T-helper 17 cell (primary cell): ENCODE data around the gene PDIA5. TPM values are rescaled to one million over a fixed set of nuclear protein-coding genes. Genes with fewer than 3 reads are reported as not detected.

Experiments used
- ATAC-seq: fragments of 150-1000 bp; cut with Tn5 transposase; 2 replicates; pipeline ENCODE4 v1.10.0; 2021; ENCODE audit warnings: mild to moderate bottlenecking, moderate library complexity
- DNase-seq, 3 donors: peaks; one replicate each; pipeline versions ENCODE4 v3.0.0 to v3.0.0-alpha.2; 2020 to 2021
- H3K9me3 ChIP-seq: one replicate; pipeline ENCODE4 v1.7.0; 2013; ENCODE audit warnings: low read length, mild to moderate bottlenecking; ENCODE audit not compliant: control insufficient read depth, poor library complexity, severe bottlenecking
- H3K27ac Mint-ChIP-seq: one replicate; pipeline ENCODE4 v1.8.0; 2022; ENCODE audit warnings: mild to moderate bottlenecking, moderate library complexity, mixed read lengths
- H3K27me3 Mint-ChIP-seq: one replicate; pipeline ENCODE4 v1.8.0; 2022; ENCODE audit warnings: mixed read lengths
- H3K36me3 Mint-ChIP-seq: one replicate; pipeline ENCODE4 v1.8.0; 2022; ENCODE audit warnings: low read depth, mixed read lengths
- H3K4me1 Mint-ChIP-seq: one replicate; pipeline ENCODE4 v1.8.0; 2022; ENCODE audit warnings: mild to moderate bottlenecking, mixed read lengths
- H3K4me3 Mint-ChIP-seq: one replicate; pipeline ENCODE4 v1.8.0; 2022; ENCODE audit warnings: mild to moderate bottlenecking, moderate library complexity, mixed read lengths
- total RNA-seq, 4 donors: library from RNA in 2 of 4; stranded (reverse) in 2 of 4; gene quantifications; one replicate each; pipeline ENCODE4 v1.2.3 and lab custom pipeline; 2022 to 2026

PDIA5 gene
- total RNA-seq, 2 donors from 2014 or later, result 4.6 to 6.2 TPM

DNA sequence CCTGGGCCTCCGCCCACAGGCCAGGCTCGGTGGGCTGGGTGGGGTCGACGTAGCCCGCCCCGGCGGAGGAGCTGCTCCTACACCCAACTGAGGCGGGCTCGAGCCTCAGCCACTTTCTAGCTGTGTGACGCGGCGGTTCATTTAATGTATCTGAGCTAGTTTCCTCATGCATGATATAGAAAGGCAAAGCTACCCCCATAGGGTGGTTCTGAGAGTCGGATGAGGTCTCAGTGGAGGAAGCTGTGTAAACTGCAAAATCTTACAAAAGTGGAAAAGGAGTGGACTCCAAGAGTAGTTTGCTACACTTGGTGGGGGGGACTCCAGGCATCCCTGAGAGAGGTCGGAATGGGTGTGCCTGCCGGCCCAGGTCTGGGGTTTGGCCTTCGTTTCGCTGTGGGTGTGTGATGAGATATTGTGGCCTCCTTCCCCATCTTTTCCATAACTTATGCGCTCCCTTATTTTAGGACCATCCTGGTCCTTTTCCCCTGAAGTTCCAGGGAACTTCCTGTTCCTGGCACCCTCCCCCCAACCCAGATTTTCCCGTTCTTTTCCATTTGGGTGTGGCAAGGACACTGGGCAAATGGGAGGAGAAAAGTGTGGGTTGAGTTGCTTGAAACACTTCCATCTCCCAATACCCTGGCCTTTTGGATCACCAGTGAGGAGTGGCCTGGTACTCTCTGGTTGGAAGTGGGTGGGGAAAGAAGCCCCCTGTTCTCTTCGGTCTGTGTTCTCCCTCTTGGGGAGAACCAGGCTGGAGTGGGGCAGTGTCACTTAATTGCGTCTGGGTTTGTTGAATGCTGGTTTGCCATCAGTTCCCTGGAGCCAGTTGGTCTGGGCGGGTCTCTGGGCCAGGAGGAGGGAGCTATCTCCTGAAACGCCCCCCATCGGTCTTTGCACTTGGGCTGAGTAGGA lies 1.1 kb downstream of the PDIA5 start:
- no peak overlapping the region for H3K27ac Mint-ChIP-seq
- H3K27me3 Mint-ChIP-seq, result no peaks in the 10 kb centered on the region
- H3K4me1 Mint-ChIP-seq, result peaks cover 26% of the 10 kb centered on the region
- H3K36me3 Mint-ChIP-seq, result no peaks in the 10 kb centered on the region
- H3K9me3 ChIP-seq, result no peaks in the 10 kb centered on the region
- H3K4me3 Mint-ChIP-seq, result peak overlapping the region; percentile 84
- peak; percentile 31 for ATAC-seq
- no peak for DNase-seq

- Mint-ChIP-seq H3K36me3 (no peaks in the 10 kb centered on the region), H3K4me1 (peaks cover 28% of the 10 kb centered on the region), H3K27me3 (no peaks in the 10 kb centered on the region), H3K4me3 (peak overlapping the region; percentile 84), H3K27ac (no peak overlapping the region)
- no peak for ATAC-seq
- DNase-seq, result no peak
- no peaks in the 10 kb centered on the region for H3K9me3 ChIP-seq
Measured at GRCh38 chr3:123068601-123069381, 2.0 kb downstream of the PDIA5 start.

GRCh38 chr3:123070510-123070909 lies 3.7 kb downstream of the PDIA5 start:
- Mint-ChIP-seq H3K27ac (no peak overlapping the region), H3K27me3 (no peaks in the 10 kb centered on the region), H3K4me1 (peaks cover 25% of the 10 kb centered on the region), H3K36me3 (no peaks in the 10 kb centered on the region), H3K4me3 (no peak overlapping the region)
- H3K9me3 ChIP-seq, result no peaks in the 10 kb centered on the region
- DNase-seq (no peak), ATAC-seq (no peak)

DNA sequence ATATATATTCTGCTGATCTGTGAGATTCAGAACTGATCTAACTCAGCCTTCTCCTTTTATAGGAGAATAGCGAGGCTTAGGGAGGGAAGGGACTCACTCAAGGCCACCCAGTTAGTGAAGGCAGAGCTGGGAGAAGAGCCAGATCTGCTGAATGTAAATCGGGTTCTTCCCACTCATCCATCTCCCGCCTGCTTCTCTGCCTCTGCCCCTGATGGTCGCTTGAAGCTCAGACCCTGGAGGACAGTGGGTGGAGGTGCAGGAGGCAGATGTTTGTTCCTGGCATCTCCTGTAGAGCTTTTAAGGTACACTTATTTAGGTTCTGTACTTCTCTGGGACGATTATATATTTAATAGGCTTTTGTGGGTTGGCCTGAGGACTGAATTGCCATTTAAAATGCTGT lies 4.3 kb downstream of the PDIA5 start:
- no peak overlapping the region for H3K27ac Mint-ChIP-seq
- H3K36me3 Mint-ChIP-seq, result no peaks in the 10 kb centered on the region
- H3K4me3 Mint-ChIP-seq, result no peak overlapping the region
- peaks cover 30% of the 10 kb centered on the region for H3K4me1 Mint-ChIP-seq
- H3K9me3 ChIP-seq, result no peaks in the 10 kb centered on the region
- DNase-seq (no peak), ATAC-seq (no peak)
- no peaks in the 10 kb centered on the region for H3K27me3 Mint-ChIP-seq

GRCh38 chr3:123071581-123071980 lies 4.8 kb downstream of the PDIA5 start:
- Mint-ChIP-seq H3K4me3 (no peak overlapping the region), H3K27me3 (no peaks in the 10 kb centered on the region), H3K4me1 (peaks cover 30% of the 10 kb centered on the region), H3K36me3 (no peaks in the 10 kb centered on the region), H3K27ac (no peak overlapping the region)
- DNase-seq, result no peak
- no peak for ATAC-seq
- H3K9me3 ChIP-seq, result no peaks in the 10 kb centered on the region

GRCh38 chr3:123072152-123072551 lies 5.3 kb downstream of the PDIA5 start:
- Mint-ChIP-seq H3K36me3 (no peaks in the 10 kb centered on the region), H3K27ac (no peak overlapping the region), H3K4me3 (no peak overlapping the region), H3K27me3 (no peaks in the 10 kb centered on the region), H3K4me1 (peaks cover 28% of the 10 kb centered on the region)
- H3K9me3 ChIP-seq, result no peaks in the 10 kb centered on the region
- DNase-seq, result no peak
- ATAC-seq, result no peak

- no peak for ATAC-seq
- H3K27ac Mint-ChIP-seq, result no peak overlapping the region
- no peaks in the 10 kb centered on the region for H3K9me3 ChIP-seq
- H3K4me1 Mint-ChIP-seq, result peaks cover 28% of the 10 kb centered on the region
- H3K36me3 Mint-ChIP-seq, result no peaks in the 10 kb centered on the region
- no peak for DNase-seq
- H3K27me3 Mint-ChIP-seq, result no peaks in the 10 kb centered on the region
- no peak overlapping the region for H3K4me3 Mint-ChIP-seq
Measured at GRCh38 chr3:123072564-123072963, 5.7 kb downstream of the PDIA5 start.

- H3K9me3 ChIP-seq, result no peaks in the 10 kb centered on the region
- ATAC-seq (no peak), DNase-seq (no peak)
- H3K27me3 Mint-ChIP-seq, result no peaks in the 10 kb centered on the region
- H3K36me3 Mint-ChIP-seq, result no peaks in the 10 kb centered on the region
- H3K4me1 Mint-ChIP-seq, result peaks cover 21% of the 10 kb centered on the region
- H3K4me3 Mint-ChIP-seq, result no peak overlapping the region
- H3K27ac Mint-ChIP-seq, result no peak overlapping the region
Measured at GRCh38 chr3:123075359-123075758, 8.5 kb downstream of the PDIA5 start.

DNA sequence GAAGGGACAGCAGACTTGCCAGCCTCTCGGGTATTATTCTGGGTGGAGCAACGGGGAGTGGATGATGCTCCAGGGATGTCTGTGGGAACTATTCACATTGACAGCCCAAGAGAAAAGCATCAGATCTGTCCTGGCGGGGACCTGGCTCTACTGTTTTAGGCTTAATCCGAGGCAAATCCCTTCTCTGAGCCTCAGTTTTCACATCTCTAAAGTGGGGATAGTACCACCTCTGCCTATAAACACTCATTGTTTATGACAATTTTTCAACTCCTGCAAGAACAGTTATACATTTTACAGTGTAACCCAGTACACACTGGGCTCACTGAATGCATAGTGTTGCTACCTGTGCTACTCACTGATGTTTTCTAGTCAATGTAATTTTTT lies 9.3 kb downstream of the PDIA5 start:
- H3K9me3 ChIP-seq, result no peaks in the 10 kb centered on the region
- ATAC-seq (no peak), DNase-seq (no peak)
- Mint-ChIP-seq H3K27ac (no peak overlapping the region), H3K4me1 (peaks cover 21% of the 10 kb centered on the region), H3K36me3 (no peaks in the 10 kb centered on the region), H3K27me3 (no peaks in the 10 kb centered on the region), H3K4me3 (no peak overlapping the region)

DNA sequence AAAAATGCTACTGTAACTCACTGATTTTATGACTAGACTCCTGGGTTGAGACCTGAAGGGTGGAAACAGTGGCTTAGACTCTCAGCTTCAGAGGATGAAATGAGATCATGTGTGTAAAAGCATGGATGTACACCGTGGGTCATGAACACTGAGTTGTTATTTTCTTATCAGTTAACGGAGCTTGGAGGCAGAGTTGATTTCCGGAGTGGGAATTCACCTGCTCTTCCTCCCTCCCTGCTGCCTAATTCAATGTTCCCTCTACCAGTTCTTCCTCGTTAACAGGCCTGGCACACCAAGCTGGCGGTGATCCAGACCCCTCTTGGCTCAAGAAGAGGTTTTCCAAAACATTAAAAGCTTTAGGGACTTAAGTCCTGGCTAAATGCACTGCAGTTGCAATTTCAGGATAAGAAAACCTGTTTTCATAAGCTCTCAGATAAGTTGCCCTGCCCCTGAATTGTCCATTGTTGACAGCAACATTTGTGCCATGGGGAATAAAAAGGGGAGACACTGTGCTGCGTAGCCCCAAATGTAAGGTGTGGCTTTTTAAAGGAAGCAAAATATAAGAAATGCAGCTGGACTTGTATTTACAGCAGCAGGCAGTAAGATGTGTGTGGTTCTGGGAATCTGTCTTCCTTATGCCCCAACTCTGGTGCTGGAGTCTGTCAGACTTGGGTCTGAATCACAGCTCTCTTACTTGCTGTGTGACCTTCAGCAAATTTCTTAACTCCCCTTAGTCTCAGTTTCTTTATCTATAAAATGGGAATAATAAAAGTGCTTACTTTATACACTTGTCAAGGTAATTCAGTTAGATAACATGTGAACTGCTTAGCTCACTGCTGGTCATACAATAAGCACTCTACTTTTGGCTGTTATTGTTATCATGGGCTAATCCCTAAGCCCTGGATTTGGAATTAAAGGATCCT lies 9.9 kb downstream of the PDIA5 start:
- Mint-ChIP-seq H3K4me3 (no peak overlapping the region), H3K27ac (no peak overlapping the region), H3K36me3 (no peaks in the 10 kb centered on the region), H3K27me3 (no peaks in the 10 kb centered on the region), H3K4me1 (peaks cover 22% of the 10 kb centered on the region)
- DNase-seq, result no peak
- H3K9me3 ChIP-seq, result no peaks in the 10 kb centered on the region
- no peak for ATAC-seq

GRCh38 chr3:123078101-123078500 lies 11.3 kb downstream of the PDIA5 start:
- no peak overlapping the region for H3K27ac Mint-ChIP-seq

GRCh38 chr3:123080864-123081562 lies 14.2 kb downstream of the PDIA5 start:
- H3K27me3 Mint-ChIP-seq, result no peaks in the 10 kb centered on the region
- H3K36me3 Mint-ChIP-seq, result no peaks in the 10 kb centered on the region
- no peak overlapping the region for H3K4me3 Mint-ChIP-seq
- H3K9me3 ChIP-seq, result no peaks in the 10 kb centered on the region
- DNase-seq (no peak), ATAC-seq (no peak)
- H3K27ac Mint-ChIP-seq, result no peak overlapping the region
- H3K4me1 Mint-ChIP-seq, result peaks cover 24% of the 10 kb centered on the region

More at GRCh38 chr3:123078101-123078500, 11.3 kb downstream of the PDIA5 start:
- no peaks in the 10 kb centered on the region for H3K9me3 ChIP-seq
- ATAC-seq, result no peak
- H3K27me3 Mint-ChIP-seq, result no peaks in the 10 kb centered on the region
- peaks cover 15% of the 10 kb centered on the region for H3K4me1 Mint-ChIP-seq
- H3K36me3 Mint-ChIP-seq, result no peaks in the 10 kb centered on the region
- no peak for DNase-seq
- H3K4me3 Mint-ChIP-seq, result no peak overlapping the region
